Endothelial cell of umbilical vein (primary cell): ENCODE measurements around the gene CCSER1. TPM values are rescaled to one million over a fixed set of nuclear protein-coding genes. Genes with fewer than 3 reads are reported as not detected.

ENCODE experiments used
- BruUV-seq: library from RNA; stranded (reverse); fragments of 400-500 nt; replicated peaks from 2 replicates; lab custom pipeline; 2021; lab: Mats Ljungman, UMichigan
- CTCF ChIA-PET: fragments of 300-600, 350-600 bp; sonication (Branson Sonifier 250); formaldehyde crosslinking; loops from one replicate; lab custom pipeline; 2021; ENCODE audit warnings: antibody characterized with exemption, inconsistent platforms; lab: Charles Lee
- POLR2A ChIA-PET: fragments of 300-600, 350-600 bp; sonication (Branson Sonifier 250); formaldehyde crosslinking; loops from one replicate; lab custom pipeline; 2021; ENCODE audit warnings: antibody characterized with exemption, inconsistent platforms; lab: Charles Lee
- DNase-seq: peaks from one replicate; pipeline ENCODE4 v3.0.0-alpha.2; 2011; ENCODE audit warnings: low read depth, low spot score
- FAIRE-seq: peaks from 2 replicates; lab custom pipeline; 2011; peaks lifted over from hg19 to GRCh38; lab: Jason Lieb, UNC
- H2AFZ ChIP-seq: 2 replicates; pipeline ENCODE4 v1.6.0; 2012; ENCODE audit warnings: low read depth, low read length, control low read depth, inconsistent platforms
- H3K27ac ChIP-seq: 2 replicates; pipeline ENCODE4 v1.5.1; 2011; ENCODE audit warnings: low read depth, mild to moderate bottlenecking, control low read depth, low read length, moderate library complexity; ENCODE audit not compliant: insufficient read depth
- H3K27me3 ChIP-seq, 2 experiments: 2 replicates each; pipeline versions ENCODE4 v1.6.0 to v1.6.1; 2011; ENCODE audit warnings: low read length in 2 of 2, mixed read lengths in 1 of 2; ENCODE audit not compliant: control insufficient read depth in 2 of 2, insufficient read depth in 2 of 2
- H3K36me3 ChIP-seq, 2 experiments: 2 replicates in 1 of 2; 3 replicates in 1 of 2; pipeline ENCODE4 v1.5.1; 2011; ENCODE audit warnings: low read length in 2 of 2, mild to moderate bottlenecking in 1 of 2, moderate library complexity in 1 of 2; ENCODE audit not compliant: control insufficient read depth in 2 of 2, insufficient read depth in 2 of 2; ENCODE audit errors: extremely low read depth in 1 of 2
- H3K4me1 ChIP-seq: 3 replicates; pipeline ENCODE4 v1.5.1; 2011; ENCODE audit warnings: mild to moderate bottlenecking, low read length; ENCODE audit not compliant: control insufficient read depth, insufficient read depth; ENCODE audit errors: extremely low read depth
- H3K4me2 ChIP-seq: 2 replicates; pipeline ENCODE4 v1.6.1; 2011; ENCODE audit warnings: low read length, control low read depth, mixed read lengths; ENCODE audit not compliant: insufficient read depth
- H3K4me3 ChIP-seq, 3 experiments: fragments of 200-600 bp in 1 of 3; sonication (generic), shearing (Covaris generic) in 1 of 3; replicated peaks in 1 of 3; 2 replicates each; pipeline ENCODE4 v1.5.1; 2011 to 2016; ENCODE audit warnings: control low read depth in 3 of 3, low read length in 3 of 3, mild to moderate bottlenecking in 2 of 3, inconsistent platforms in 1 of 3, low read depth in 1 of 3, moderate library complexity in 1 of 3; ENCODE audit not compliant: insufficient read depth in 1 of 3
- H3K79me2 ChIP-seq: 2 replicates; pipeline ENCODE4 v1.6.0; 2012; ENCODE audit warnings: low read length, inconsistent platforms; ENCODE audit not compliant: control insufficient read depth, insufficient read depth
- H3K9ac ChIP-seq: replicated peaks from 2 replicates; pipeline ENCODE3; 2011; ENCODE audit warnings: low read length, control low read depth; ENCODE audit not compliant: insufficient read depth; ENCODE audit errors: extremely low read depth
- H3K9me1 ChIP-seq: replicated peaks from 3 replicates; pipeline ENCODE4 v1.6.0; 2011; ENCODE audit warnings: mild to moderate bottlenecking, low read length; ENCODE audit not compliant: control insufficient read depth, insufficient read depth; ENCODE audit errors: extremely low read depth
- H3K9me3 ChIP-seq: replicated peaks from 2 replicates; pipeline ENCODE4 v1.5.1; 2012; ENCODE audit warnings: low read length, inconsistent platforms; ENCODE audit not compliant: control insufficient read depth, insufficient read depth
- H4K20me1 ChIP-seq: replicated peaks from 2 replicates; pipeline ENCODE3; 2011; ENCODE audit warnings: mild to moderate bottlenecking, low read length; ENCODE audit not compliant: control insufficient read depth, insufficient read depth; ENCODE audit errors: extremely low read depth
- CTCF ChIP-seq, 2 donors: IDR thresholded peaks; 1 replicate in 1 of 2; 2 replicates in 1 of 2; pipeline ENCODE4 v1.5.1; 2011; ENCODE audit warnings: low read length in 2 of 2, mild to moderate bottlenecking in 2 of 2, moderate library complexity in 2 of 2, control low read depth in 1 of 2, inconsistent platforms in 1 of 2, low read depth in 1 of 2; ENCODE audit not compliant: insufficient read depth in 1 of 2; ENCODE audit errors: extremely low read depth in 1 of 2
- EZH2 ChIP-seq: IDR thresholded peaks from 2 replicates; pipeline ENCODE4 v1.6.1; 2012; ENCODE audit warnings: borderline replicate concordance, low read depth, mild to moderate bottlenecking, moderate library complexity, low read length, inconsistent platforms; ENCODE audit not compliant: severe bottlenecking
- GATA2 ChIP-seq: IDR thresholded peaks from 2 replicates; pipeline ENCODE4 v1.7.0; 2011; ENCODE audit warnings: low read depth, mild to moderate bottlenecking, moderate library complexity, mixed read lengths, low read length; ENCODE audit not compliant: insufficient read length, insufficient read depth
- JUN ChIP-seq: IDR thresholded peaks from 2 replicates; pipeline ENCODE4 v1.6.1; 2011; ENCODE audit warnings: borderline replicate concordance, low read depth; ENCODE audit not compliant: insufficient read length, insufficient read depth
- MYC ChIP-seq: IDR thresholded peaks from one replicate; pipeline ENCODE4 v1.6.1; 2011; ENCODE audit warnings: mild to moderate bottlenecking, low read depth, low read length
- POLR2AphosphoS5 ChIP-seq: IDR thresholded peaks from 2 replicates; pipeline ENCODE4 v1.6.1; 2012; ENCODE audit warnings: low read depth, mild to moderate bottlenecking, control low read depth, low read length, moderate library complexity; ENCODE audit not compliant: insufficient read depth
- dilution Hi-C: fragments of 300-500 bp; cut with MboI; formaldehyde crosslinking; loops from one replicate; pipeline ENCODE4 v1.15.0; 2019; ENCODE audit warnings: low sequenced_read_pairs; ENCODE audit not compliant: extremely low pct_ligation_motif_present
- intact Hi-C: fragments of 100-400 bp; cut with micrococcal nuclease; formaldehyde crosslinking; loops from one replicate; pipeline ENCODE4 v1.10.0; 2022
- polyA plus RNA-seq, 4 experiments: library from polyadenylated mRNA; depleted of rRNA in 3 of 4; stranded (reverse) in 3 of 4; unstranded in 1 of 4; fragments of >200 nt; gene quantifications; 2 replicates each; pipeline versions ENCODE4 v1.2.1 to v1.2.3, GENCODE V29; 2011 to 2012; ENCODE audit warnings: missing spikeins in 1 of 4
- total RNA-seq: library from RNA; stranded (reverse); gene quantifications from 2 replicates; pipeline ENCODE4 v1.2.3, GENCODE V29; 2021

Gene CCSER1
- total and polyA plus RNA-seq, 2 donors (not counting 3 experiments of a cell fraction or from before 2014, with no cell fraction given): 0.11 to 1.8 TPM

GRCh38 chr4:90641861-90642599 lies 514.8 kb downstream of the CCSER1 start:
- H3K79me2 ChIP-seq: no peaks in the 10 kb centered on the region
- H3K36me3 ChIP-seq: no peaks in the 10 kb centered on the region
- POLR2A ChIA-PET: no interaction called here
- no peaks in the 10 kb centered on the region for H3K27me3 ChIP-seq
- CTCF ChIA-PET: no interaction called here
- no peak overlapping the region for H3K4me2 ChIP-seq
- BruUV-seq: no TSS peak
- DNase-seq (no peak), FAIRE-seq (no peak)
- H3K4me3 ChIP-seq: no peak overlapping the region
- H3K9me3 ChIP-seq: no peaks in the 10 kb centered on the region
- no peak overlapping the region for H3K27ac ChIP-seq
- intact Hi-C loops: no loop called here
- H3K9ac ChIP-seq: no peak overlapping the region
- H2AFZ ChIP-seq: no peak overlapping the region
- no peaks in the 10 kb centered on the region for H3K9me1 ChIP-seq
- dilution Hi-C loops: no loop called here
- TF ChIP-seq JUN (no peak), GATA2 (no peak)
- H3K4me1 ChIP-seq: no peaks in the 10 kb centered on the region
- H4K20me1 ChIP-seq: no peaks in the 10 kb centered on the region

GRCh38 chr4:90643156-90643555 lies 516.0 kb downstream of the CCSER1 start:
- ChIA-PET CTCF (no interaction called here), POLR2A (no interaction called here)
- DNase-seq: no peak
- TF ChIP-seq POLR2AphosphoS5 (no peak), EZH2 (no peak), CTCF (IDR thresholded peaks at IDR 0.05; ENCODE audit: extremely low read depth in 1 of 2, insufficient read depth in 1 of 2, low read depth in 1 of 2, low read length in 2 of 2) (no peak), MYC (no peak)
- no peak for FAIRE-seq
- Histone ChIP-seq H3K27me3 (no peaks in the 10 kb centered on the region), H2AFZ (no peak overlapping the region), H3K9ac (no peak overlapping the region), H3K4me2 (no peak overlapping the region), H4K20me1 (no peaks in the 10 kb centered on the region), H3K4me1 (no peaks in the 10 kb centered on the region), H3K4me3 (no peak overlapping the region), H3K79me2 (no peaks in the 10 kb centered on the region), H3K9me3 (no peaks in the 10 kb centered on the region), H3K36me3 (no peaks in the 10 kb centered on the region), H3K9me1 (no peaks in the 10 kb centered on the region), H3K27ac (no peak overlapping the region)
- intact Hi-C loops (no loop called here), dilution Hi-C loops (no loop called here)
- BruUV-seq: no TSS peak
